GM18505 (cell line): ENCODE measurements around the gene BST2.

ENCODE experiments used
- ATAC-seq: cut with Tn5 transposase; IDR thresholded peaks from one replicate; pipeline ENCODE4 v1.9.1; 2021; ENCODE audit not compliant: unreplicated experiment
- POLR2A ChIP-seq: IDR thresholded peaks from 4 replicates; pipeline ENCODE4 v1.6.1; 2011; ENCODE audit warnings: borderline replicate concordance; ENCODE audit not compliant: insufficient read depth, insufficient read length; ENCODE audit errors: extremely low read depth

BST2 gene

DNA sequence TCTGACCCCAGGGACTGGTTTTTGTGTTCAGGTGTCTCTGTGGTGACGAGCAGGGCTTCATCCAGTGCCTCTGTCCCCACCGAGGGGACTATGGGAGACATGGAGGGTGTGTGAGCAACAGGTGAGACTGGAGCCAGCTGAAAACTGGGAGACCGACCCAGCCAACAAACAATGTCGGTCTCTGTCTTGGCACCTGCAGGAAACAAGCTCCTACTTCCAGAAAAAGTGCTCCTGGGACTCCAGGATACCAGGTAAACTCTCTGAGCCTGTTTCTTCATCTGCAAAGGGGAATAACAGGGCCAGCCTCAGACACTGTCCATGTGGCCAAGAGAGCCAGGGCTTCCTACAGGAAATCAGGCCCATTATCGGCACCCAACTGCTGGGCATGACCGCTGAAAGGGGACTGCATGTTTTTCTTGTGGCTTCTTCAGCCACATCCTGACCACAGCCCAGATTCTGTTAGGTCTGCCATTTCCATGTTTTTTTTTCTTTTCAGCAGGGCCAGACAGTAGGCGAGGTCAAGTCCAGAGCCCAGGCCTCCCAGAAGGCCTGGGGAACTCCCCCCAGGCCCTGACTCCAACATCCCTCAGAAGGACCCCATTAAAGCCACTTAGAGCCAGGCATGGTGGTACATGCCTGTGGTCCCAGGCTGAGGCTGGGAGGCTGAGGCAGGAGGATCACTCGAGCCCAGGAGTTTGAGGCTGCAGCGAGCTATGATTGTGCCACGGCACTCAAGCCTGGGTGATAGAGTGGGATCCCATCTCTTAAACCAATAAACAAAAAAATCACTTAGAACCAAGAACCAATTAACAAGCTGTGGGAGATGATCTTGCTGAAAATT, 836 bp upstream of the BST2 start:
- ATAC-seq: peak; percentile 7

DNA sequence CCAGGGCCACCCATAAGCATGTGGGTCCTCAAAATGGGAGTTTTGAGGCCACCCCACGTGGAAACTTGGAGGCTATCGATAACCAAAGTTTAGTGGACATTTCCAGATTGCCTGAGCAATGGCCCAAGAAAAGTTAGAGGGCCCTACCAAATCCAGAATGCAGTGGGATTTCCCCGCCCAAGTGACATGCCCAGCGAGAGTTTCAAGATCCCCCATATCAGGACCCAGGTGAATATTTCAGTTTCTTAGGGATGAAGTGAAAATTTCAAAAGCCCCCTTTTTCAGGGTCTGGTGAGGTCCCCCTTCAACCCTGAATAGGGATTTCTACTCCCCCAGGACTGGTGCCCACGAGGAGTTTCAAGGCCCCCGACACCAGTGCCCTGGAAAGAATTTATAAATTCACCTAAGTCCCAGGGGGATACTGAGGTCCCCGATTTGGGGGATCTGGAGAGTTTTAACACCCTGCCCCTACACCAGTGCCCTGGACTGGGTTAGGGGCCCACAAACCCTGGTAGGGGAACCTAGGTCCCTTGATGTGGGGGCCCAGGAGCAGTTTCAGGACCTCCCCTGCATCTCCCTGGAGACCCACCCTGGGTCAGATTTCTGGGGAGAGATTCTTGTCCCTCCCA, 695 bp downstream of the BST2 start:
- TF ChIP-seq POLR2A: no peak

More for the DNA sequence above, 836 bp upstream of the BST2 start:
- TF ChIP-seq POLR2A: peak; percentile 40

DNA sequence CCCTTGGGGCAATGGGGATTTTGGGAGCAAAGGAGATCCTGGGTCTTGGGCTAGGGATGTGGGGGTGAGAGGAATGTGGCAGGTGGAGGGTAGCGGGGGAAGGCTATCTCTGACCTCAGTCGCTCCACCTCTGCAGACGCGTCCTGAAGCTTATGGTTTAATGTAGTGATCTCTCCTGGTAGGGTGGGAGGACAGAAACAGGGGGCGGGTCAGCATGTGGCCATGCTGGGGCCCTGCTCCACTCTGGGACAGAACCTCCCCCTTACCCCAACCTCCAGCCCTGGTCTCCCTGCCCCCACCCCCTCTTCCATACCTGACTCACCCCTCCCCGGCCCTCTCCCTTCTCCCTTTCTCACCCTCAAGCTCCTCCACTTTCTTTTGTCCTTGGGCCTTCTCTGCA, 1.4 kb downstream of the BST2 start:
- no peak for ATAC-seq
- TF ChIP-seq POLR2A: no peak

More for the DNA sequence above, 695 bp downstream of the BST2 start:
- ATAC-seq: peak; percentile 6

- no peak for ATAC-seq
- TF ChIP-seq POLR2A: no peak
Measured at GRCh38 chr19:17402982-17403855, 2.2 kb downstream of the BST2 start.

- no peak for TF ChIP-seq POLR2A
- no peak for ATAC-seq
Measured at GRCh38 chr19:17401628-17402027, 3.8 kb downstream of the BST2 start.

DNA sequence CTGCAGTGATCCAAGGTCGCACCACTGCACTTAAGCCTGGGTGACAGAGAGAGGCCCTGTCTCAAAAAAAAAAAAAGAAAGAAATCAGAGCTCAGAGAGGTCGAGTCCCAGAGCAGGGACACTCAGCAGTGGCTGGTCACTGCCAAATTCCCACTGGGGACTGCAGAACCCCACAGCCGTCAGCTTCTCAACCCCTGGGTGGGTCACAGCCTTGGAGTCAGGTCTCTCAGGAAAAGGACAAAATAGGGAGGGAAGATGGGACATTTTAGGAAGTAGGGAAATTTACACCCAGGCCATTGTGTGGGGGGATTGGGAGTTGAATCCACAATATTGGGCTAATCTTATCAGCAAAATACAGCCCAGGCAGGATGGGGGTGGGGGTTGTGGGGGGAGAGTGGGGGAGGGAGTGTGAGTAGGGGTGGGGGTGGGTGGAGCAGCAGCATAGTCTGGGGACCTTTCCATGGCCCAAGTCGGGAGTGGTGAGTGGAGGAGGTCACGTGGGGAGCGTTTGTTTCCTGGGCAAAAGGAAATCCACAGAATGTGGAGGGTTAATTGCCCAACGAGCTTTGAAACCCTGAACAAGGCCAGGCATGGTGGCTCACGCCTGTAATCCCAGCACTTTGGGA, 6.4 kb downstream of the BST2 start:
- no peak for ATAC-seq
- no peak for TF ChIP-seq POLR2A

- no peak for ATAC-seq
- TF ChIP-seq POLR2A: peak; percentile 46
Measured at GRCh38 chr19:17394891-17395415, 10.5 kb downstream of the BST2 start.

DNA sequence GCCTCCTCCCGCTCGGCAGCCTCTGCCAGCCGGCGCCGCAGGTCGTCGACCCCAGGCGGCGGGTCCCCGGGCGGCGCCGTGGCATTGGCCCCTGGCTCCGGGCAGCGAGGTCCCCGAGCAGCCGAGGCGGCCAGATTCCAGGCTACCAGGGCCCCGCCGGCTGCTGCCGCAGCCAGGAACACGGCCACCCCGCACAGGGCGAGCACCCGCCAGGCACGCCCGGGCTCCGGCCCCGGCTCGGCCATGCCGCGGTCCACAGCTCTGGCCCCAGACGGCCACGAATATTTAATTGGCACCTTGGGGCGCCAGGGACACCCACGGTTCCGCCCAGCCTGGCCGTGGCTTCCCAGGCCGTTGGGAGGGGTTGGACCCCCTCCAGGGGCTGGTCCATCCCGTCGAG, 11.5 kb downstream of the BST2 start, which contains the start of gene CCDC194:
Gene CCDC194 (minus strand): TSS at position 283 of the 400 bp plus-strand sequence. CDS start 38 bp downstream, at position 245.
- no peak for TF ChIP-seq POLR2A
- no peak for ATAC-seq

GRCh38 chr19:17393002-17393401, 12.4 kb downstream of the BST2 start:
- no peak for ATAC-seq

DNA sequence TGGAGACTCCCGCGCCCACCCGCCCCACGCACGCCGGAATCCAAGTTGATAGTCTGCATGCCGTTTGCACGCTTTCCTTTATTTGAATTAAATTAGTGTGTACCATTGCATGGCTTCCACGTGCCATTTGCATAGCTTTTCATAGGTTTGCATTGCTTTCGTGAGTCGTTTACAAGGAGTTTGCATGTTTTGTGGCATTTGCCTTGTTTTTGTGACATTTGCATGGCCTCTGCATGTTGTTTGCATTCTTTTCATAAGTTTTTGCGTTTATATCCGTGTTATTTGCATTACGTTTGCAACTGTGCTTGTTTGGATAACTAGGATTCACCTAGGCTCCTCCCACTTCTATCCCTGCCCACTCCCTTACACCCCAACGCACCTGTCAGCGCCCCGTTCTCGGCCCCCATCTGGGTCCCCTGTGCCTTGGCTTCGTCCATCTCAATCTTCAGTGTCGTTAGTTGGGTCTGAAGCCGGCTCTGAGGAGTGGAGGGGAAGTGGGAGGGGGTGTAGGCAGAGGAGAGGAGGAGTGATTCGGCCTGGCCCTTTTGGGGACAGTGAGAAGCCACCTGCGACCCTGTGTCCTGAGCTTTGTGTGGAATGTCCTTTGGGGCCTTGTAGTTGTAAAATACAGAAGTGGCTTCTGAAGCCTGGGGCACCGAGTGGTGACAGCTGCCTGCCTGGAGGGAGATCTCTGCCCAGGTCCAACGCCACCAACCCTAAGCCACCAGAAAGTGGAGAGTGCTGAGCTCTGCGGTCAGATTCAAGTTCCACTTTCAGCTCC, 13.9 kb downstream of the BST2 start:
- no peak for ATAC-seq
- no peak for TF ChIP-seq POLR2A

More at GRCh38 chr19:17393002-17393401, 12.4 kb downstream of the BST2 start:
- no peak for TF ChIP-seq POLR2A

- TF ChIP-seq POLR2A: no peak
- peak; percentile 85 for ATAC-seq
Measured at GRCh38 chr19:17390665-17391370, 14.6 kb downstream of the BST2 start.
